GM10266 (cell line): Measurements from ENCODE around the gene EIF2B1.

ENCODE experiments used
- DNase-seq: peaks from one replicate; pipeline ENCODE4 v3.0.0; 2012; ENCODE audit errors: extremely low spot score
- CTCF ChIP-seq: IDR thresholded peaks from 2 replicates; pipeline ENCODE4 v1.5.1; 2012; ENCODE audit warnings: mild to moderate bottlenecking, low read depth; ENCODE audit not compliant: control insufficient read depth, insufficient read depth; ENCODE audit errors: missing control alignments

The EIF2B1 gene

GRCh38 chr12:123571343-123571813 is 62.1 kb downstream of the EIF2B1 start:
- DNase-seq: no peak
- TF ChIP-seq CTCF: no peak
